ELF-1 (cell line): ENCODE measurements around the gene DLX1.
"Not testable (repeated sequence)": the region's sequence is repeated elsewhere in the genome, so short reads cannot be mapped to it uniquely, and the experiment has no call there.

Experiments
- DNase-seq: peaks from one replicate; pipeline ENCODE4 v3.0.0-alpha.2; 2016; ENCODE audit warnings: low read depth, low spot score

The DLX1 gene

DNA sequence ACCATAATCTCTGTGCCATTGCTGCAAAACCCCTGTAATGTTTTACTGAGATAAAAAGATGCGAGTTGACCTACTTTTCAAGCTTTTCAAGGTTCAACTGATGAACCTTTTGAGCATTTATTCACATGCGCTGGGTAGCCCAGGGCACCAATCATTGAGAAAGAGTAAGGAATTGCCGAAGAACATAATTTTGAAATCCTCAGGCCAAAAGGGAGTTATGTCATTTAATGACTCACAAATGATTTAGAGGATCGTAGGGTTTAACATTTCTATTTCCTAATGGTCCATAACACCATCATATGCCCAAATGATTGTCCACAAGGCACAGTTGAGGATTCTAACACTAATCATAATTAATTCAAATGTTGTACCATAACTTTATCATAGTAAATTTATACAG lies 20.2 kb upstream of the DLX1 start:
- DNase-seq = no peak

GRCh38 chr2:172066394-172066886 lies 18.9 kb upstream of the DLX1 start:
- DNase-seq = no peak

DNA sequence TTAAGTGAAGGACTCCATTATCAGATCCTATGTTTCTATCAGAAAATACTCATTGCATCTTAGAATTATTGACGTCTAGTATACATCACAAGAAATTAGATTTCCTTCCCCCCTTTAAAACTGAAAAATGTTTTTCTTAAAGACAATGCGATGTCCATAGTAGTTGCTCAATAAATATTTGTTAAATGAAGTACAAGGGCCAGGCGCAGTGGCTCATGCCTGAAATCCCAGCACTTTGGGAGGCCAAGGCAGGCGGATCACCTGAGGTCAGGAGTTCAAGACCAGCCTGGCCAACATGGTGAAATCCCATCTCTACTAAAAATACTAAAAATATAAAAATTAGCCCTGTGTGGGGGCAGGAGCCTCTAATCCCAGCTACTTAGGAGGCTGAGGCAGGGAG lies 17.4 kb upstream of the DLX1 start:
- DNase-seq = not testable (repeated sequence)

DNA sequence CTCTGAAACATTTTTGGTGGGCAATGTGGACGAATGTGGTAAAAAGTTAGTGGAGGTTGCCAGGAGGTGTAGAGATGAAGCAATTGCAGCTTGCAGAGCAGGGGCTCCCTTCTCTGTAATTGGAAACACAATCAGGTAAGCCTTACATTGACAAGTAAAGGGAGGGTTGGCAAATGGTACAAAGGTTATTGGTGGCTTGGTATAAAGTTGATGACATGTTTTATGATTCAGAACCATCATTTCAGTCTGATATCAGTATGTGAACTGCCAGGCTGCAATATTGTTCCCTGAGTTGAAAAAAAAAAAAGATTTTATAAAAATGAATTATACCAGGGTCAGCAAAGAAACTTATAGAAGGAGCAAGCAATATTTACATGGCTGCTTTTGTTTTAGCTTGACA lies 14.4 kb upstream of the DLX1 start:
- no peak for DNase-seq

DNA sequence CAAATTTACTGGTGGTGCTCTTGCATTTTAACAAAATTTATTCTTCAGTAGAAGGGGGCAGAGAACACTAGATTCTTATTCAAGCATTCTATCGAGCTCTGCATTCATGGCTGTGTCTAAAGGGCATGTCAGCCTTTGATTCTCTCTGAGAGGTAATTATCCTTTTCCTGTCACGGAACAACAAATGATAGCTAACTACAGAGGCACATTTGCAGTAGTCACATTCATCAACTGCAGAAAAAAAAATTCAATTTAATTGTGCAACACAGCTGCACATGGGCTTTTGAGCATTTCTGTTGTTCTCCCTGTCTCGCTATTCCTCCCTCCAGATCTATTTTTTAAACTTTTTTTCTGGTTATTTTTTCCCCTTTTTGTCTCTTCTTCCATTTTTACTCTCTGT lies 13.0 kb upstream of the DLX1 start:
- DNase-seq = no peak

GRCh38 chr2:172072706-172073105 lies 12.6 kb upstream of the DLX1 start:
- DNase-seq = no peak

DNA sequence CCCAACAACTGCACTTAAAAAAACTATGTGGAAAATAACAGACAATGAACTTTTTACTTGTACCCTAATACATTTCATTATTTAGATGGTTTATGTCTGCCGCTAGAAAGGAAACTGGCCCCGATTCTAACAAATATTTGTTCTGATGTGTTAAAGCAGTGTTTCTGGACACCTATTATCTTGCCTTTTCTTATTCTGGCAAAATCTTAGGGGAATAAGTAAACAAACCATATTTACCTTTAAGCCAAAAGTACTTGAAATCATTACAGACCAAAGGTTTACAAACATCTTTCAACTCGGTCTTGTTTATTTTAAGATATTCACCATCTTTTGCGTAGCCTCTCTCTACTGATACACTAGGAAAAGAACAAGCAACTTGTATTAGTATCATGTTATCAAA lies 11.8 kb upstream of the DLX1 start:
- DNase-seq = no peak

DNA sequence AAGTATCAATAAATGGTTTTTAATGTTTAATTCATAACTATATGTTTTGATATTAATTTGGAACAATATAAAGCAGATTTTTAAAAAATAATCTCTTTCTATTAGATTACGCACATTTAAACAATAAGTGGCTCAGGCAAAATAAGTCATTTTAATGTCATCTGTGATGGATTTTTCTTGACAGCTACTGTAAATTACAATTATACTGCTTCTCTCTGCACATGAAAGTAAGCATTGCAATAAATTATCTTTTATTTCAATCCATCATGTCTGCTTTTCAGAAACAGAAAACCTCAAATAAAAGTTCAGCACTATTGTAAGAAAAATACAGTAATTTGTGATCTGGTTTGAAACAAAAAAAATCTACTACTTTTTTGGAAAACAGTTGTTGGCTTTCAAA lies 11.1 kb upstream of the DLX1 start:
- DNase-seq = no peak

- no peak for DNase-seq
Measured at GRCh38 chr2:172079416-172079815, 5.9 kb upstream of the DLX1 start.

GRCh38 chr2:172079838-172080640 lies 5.3 kb upstream of the DLX1 start:
- DNase-seq = peak; percentile 49

DNA sequence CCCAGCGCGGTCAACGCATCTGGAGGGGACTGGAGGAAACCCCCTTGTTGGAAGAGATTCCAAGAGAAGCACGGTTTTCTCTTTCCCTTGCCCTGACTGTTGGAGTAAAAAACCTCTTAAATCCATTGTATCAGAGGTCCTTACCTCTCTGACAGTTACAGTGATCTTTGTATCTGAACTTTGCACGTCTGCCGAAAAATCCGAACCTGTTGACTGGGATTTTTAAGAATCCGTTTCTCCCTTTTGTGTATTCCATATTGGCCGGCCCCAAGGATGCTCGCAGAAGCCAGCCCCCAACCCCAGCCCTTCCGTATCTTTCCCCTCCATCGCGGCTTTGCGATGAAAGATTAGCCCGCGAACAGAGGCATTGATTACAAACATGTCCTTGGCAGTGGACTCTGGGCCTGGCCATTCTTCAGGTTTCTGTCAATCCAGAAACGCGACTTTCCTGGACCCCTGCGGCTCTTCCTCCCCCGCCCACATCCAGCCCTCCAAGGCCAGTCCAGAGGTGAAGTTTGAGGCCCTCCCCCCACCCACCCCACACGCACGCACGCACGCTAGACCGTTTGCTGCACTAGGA lies 4.6 kb upstream of the DLX1 start:
- DNase-seq = peak; percentile 52

DNA sequence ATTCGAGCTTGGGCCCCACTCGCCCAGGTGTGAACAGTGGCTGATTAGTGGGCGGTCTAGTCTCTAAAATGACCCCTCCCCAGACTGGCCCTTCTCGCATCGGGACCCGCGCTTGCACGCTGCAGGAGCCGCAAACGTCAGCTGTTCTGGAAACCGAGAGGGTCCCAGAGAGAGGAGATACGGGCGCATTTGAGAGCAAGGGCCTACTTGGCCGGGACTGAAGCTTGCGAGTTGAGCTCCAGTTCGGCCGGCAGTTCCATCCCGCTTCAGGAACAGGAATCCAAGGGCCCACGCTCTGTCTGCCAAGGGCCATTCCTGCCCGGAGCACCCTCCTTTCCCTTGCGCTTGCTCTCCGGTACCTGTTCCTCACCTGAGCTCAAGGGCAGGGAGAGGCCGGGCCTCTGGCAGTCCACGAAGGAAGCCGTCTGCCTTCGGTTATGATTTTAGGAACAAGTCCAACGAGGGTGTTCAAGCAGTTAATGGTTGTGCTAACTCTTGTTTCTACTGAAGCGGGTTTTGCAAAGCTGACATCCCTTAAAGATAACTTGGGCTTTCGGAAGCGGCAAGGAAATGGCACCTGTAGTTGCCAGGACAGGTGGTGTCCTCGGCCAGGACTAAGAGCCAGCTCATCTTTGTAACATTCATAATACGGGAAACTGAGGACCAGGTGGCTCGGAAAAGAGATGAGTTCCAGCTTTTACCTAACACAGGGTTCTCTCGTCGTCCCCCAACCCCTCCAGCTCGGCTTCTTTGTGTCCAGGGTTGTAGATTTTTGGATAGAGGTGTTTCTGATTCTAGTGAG lies 3.9 kb upstream of the DLX1 start:
- DNase-seq = peak; percentile 60

DNA sequence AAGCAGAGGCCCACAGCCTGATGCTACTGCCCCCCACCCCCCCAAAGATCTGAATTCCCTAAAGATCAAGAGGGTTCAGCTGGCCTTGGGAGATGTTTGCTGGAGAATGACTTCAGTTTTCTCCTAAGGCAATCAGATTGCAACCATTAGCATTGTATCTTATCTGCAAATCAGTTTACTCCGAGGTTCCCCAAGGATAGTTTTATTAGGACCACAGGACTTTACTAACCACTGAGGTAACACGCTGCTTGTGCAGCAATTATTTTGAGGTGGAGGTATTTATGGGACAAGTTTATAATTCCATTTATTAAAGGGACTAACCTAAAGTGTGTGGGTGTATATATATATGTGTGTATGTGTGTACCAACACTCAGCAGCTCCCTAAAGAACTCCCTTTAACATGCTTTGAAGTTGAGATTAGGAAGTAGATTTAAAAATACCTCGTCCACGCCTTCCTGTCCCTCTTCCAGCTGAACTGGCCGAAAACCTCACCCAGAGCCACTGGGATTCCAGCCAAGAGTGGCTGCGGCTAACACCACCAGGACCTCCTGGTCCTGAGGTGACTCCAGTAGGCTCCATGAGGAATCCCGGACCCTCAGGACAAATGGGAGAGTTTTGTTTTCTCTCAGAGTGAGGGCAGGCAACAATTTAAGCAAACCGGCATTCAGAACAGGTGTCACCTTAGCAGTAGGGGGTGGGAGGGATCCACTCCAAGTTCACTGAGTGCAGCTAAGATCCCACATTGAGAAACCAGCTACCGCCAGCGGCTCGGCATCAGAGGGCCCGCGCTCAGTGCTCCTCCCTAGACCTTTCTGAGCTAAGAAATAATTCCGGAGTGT lies 3.0 kb upstream of the DLX1 start:
- DNase-seq = peak; percentile 70

DNA sequence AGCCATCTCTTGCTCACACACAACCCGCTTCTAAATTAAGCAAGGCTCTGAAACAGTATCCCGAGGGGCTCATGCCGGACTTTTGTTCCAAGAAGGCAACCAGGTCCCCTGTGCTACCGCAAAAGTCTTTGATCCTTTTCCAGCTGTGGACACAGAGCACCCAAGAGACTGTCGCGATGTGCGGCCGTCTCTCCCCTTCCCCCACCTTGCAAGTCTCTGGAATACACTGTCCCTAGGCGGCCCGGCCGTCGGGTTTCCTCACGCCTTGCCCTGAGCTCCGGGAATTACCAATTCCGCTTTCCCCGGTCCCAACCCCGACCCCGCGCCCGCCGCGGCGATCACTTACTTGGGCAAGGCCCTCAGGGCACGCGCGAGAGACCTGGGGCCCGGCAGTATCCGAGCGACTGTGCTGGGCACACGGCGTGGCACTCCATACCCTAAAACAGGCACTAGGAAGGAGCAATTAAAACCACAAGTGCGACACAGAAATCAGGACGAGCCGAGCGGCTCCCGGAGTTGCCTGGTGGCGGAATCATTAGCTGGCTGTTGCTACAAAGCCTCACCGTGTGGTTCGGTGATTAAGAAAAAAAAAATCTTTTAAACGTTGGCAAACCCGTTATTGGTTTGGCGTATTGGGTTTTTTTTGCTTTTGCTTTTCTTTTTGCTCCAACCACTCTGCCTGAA lies 2.2 kb upstream of the DLX1 start:
- peak; percentile 73 for DNase-seq

DNA sequence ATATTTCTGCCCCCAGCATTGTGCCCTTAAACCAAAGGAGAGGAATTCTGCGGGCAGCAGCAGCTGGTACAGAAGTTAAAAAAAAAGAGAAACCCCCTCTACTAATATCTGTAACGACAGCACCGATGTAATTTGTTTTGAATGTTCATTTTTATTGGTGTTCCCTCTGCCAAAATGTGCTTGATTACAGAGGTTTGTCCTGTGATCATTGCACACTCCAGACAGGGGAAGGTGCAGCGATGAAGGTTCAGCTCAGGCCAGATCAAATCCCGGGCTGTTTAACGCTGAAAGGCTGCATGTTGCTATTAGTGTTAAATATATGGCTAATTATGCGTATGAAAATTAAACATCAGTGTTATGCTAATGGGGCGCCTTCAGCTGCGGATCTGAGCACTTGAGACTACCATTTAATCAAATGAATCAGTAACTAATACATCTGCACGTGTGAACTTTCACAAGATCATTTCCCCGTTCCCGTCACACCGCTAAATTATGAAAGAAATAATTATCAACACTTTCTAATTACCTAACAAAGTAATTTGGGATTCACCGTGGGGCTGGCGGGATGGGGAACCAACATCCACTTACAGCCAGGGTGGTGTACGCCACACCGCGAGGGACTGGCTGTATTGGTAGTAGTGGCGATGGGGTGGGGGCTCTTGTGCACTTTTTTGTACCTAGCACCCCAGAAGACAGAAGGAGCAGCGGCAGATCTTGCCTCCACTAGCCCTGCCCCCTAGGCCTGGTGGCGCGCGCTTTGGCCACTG lies 1.5 kb upstream of the DLX1 start:
- DNase-seq = peak; percentile 44

DNA sequence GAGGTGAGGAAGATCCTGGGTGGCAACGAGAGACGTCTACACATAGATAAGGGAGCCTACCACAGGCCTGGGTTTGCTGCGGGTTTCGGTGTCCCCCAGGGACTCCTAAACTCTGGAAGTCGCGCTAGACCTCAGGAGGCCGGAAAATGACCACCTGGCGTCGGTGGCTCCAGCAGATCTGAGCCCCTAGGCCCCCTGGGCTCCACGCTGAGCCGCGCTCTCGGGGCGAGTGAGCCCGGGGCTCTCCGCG lies 987 bp upstream of the DLX1 start:
- DNase-seq = no peak

GRCh38 chr2:172084645-172085459 lies 455 bp upstream of the DLX1 start:
- DNase-seq = peak; percentile 93

DNA sequence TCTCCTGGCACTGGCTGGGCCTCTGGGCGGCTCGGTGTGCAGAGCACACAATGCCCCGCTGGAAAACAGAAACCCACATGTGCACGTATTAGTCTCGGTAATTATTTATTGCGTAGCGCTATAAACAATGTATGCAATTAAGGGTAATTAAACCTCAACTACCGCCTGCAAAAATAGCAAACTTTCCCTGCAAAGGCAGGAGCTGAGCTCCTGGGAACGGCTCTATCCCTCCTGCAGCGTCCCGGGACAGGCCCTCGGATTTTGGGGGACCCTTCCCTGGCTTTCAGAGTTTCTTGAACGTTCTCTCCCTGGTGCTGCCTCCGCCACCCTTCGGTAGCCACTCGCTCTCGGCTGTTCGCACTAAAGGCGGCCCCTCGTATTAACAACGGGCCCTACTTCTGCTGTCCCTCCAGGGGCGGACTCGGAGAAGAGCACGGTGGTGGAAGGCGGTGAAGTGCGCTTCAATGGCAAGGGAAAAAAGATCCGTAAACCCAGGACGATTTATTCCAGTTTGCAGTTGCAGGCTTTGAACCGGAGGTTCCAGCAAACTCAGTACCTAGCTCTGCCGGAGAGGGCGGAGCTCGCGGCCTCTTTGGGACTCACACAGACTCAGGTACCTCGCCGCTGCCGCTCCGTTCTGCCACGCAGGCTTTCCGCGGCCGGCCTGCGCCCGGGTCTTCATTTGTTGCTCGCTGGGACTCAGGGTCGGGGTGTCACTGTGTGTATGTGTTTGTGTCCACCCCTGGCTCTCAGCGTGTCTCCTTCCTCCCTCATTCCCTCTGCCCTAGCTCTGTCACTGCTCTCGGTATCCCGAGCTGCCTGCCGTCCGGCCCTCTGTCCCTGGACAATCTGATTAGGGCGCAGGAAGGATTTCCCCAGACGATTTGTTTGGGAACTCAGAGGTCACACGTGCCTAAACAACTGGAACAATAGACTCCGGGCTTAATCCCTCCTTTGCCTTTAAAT lies 1.2 kb downstream of the DLX1 start:
- peak; percentile 85 for DNase-seq
